GM21619 (cell line): ENCODE measurements around the gene GLYATL1B.
A peak's percentile ranks its signal among the peaks of the same experiment; 100 is the strongest.
"Not testable (repeated sequence)": the region's sequence is repeated elsewhere in the genome, so short reads cannot be mapped to it uniquely, and the experiment has no call there.

Experiments used
- ATAC-seq: cut with Tn5 transposase; IDR thresholded peaks from one replicate; pipeline ENCODE4 v1.9.1; 2021; ENCODE audit not compliant: unreplicated experiment

GLYATL1B gene

GRCh38 chr11:59095972-59096575 lies 10.0 kb downstream of the GLYATL1B start:
- not testable (repeated sequence) for ATAC-seq

- ATAC-seq: peak; percentile 39
Observed at GRCh38 chr11:59097113-59097708, 11.1 kb downstream of the GLYATL1B start.

- ATAC-seq: not testable (repeated sequence)
Observed at GRCh38 chr11:59097938-59098337, 11.8 kb downstream of the GLYATL1B start.

DNA sequence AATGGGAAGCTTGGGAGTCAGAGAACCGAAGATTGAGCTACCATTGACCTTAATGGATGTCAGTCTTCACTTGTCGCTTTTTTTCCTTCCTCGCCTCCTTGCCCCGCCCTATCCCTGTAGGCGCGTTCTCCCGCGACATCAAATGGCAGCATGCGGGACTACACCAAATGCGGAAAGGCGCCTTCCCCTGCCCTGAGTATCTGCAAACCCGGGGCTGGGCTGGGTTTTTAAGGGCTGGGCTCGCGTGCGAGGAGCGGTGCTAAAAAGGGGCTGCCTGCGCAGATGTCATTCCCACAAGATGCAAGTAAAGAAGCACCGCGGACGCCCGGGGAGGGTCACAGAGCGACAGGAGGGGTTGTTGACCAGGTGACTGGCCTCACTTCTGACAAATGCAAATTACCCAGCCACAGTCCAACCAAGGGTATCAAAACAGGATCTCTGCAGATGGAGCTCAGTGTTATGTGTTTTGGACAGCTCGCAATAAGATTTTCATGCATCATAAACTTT lies 16.2 kb downstream of the GLYATL1B start:
- peak; percentile 62 for ATAC-seq

GRCh38 chr11:59106363-59107336 lies 20.5 kb downstream of the GLYATL1B start, which contains the start of gene FAM111B:
Gene FAM111B, plus strand, starts transcription at chr11:59107237. Its CDS starts 2,389 bp downstream, at chr11:59109626.
- ATAC-seq: peak; percentile 73

DNA sequence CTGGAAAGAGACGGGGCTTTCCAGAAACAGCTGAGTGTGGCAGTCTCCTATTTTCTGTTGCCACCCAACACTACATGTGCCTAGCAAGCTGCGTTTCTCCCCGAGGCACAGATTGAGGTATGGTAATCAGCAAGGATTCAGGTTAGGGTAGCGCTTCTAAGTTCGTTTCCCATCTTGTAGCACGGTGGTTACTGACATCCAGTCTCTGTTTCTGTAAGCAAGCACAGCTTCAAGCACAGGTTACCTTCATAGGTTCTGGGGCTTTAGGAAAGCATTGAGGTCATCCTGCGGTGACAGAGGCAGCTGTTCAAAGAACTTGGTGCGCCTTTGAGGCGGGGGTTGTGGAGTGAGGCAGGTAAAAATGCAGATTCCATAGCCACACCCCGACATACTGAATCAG lies 21.6 kb downstream of the GLYATL1B start:
- ATAC-seq: not testable (repeated sequence)

DNA sequence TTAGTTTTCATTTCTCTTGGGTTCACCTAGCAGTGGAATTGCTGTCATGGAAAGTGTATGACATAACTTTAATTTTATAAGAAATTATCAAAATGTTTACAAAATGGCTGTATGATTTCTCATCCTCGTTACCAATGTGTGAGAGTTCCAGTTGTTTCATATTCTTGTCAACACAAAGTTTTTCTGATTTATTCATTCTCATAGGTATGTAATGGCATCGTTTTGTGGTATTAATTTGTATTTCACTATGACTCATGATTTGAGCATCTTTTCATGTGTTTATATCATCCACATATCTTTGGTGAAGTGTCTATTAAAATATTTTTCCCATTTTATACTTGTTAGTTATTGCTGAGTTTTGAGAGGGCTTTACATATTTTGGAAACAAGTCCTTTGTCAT lies 26.4 kb downstream of the GLYATL1B start:
- ATAC-seq: no peak

- no peak for ATAC-seq
Observed at GRCh38 chr11:59114344-59114743, 28.2 kb downstream of the GLYATL1B start.

- no peak for ATAC-seq
Observed at GRCh38 chr11:59115553-59115952, 29.4 kb downstream of the GLYATL1B start.

DNA sequence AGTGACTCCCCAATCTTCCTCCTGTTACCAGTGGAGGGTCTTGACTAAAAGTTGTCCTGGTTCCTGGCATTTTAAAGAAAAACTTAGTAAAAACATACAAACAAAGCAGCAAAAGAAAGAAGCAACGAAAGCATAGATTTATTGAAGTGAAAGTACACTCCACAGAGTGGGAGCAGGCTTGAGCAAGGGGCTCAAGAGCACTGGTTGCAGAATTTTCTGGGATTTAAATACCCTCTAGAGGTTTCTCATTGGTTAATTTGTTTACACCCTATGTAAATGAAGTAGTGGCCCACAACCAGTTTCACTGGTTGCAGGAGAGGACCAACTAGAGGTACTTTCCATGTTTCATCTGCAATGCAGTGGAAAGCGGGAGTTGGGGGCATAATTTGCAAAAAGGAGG lies 31.7 kb downstream of the GLYATL1B start:
- no peak for ATAC-seq

- ATAC-seq: no peak
Observed at GRCh38 chr11:59119826-59120225, 33.7 kb downstream of the GLYATL1B start.

DNA sequence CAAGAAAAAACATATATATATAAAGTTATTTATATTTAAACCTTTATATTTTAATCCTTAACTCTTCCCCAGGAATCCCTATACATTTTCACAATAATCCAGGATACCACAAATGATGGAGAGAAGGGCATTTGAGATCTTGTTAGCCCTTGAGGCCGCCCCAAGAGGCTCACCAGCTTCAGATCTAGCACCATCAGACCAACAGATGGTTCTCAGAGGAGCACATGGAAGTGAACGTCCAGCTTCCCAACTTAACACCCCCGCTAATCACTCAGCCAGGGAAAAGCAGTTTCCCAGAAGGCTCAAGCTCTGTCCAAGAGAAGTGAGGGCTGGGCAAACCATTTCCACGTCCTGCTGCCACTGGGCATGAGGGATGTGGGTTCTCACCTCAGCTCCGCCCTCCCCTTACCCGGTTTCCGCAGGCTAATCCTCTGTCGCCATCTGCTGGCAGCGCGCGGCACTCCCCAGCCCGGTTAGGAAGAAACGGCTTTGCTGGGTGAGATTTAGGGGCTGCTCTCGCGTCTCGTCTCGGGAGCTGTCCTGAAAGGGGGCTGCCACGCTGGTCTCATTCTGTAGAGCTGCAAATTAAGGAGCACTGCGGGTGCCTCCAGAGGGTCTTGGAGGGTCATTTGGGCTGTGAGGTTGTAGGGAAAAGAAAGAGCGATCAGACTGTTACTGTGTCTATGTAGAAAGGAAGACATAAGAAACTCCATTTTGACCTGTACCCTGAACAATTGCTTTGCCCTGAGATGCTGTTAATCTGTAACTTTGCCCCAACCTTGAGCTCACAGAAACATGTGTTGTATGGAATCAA lies 49.7 kb downstream of the GLYATL1B start:
- peak; percentile 98 for ATAC-seq

DNA sequence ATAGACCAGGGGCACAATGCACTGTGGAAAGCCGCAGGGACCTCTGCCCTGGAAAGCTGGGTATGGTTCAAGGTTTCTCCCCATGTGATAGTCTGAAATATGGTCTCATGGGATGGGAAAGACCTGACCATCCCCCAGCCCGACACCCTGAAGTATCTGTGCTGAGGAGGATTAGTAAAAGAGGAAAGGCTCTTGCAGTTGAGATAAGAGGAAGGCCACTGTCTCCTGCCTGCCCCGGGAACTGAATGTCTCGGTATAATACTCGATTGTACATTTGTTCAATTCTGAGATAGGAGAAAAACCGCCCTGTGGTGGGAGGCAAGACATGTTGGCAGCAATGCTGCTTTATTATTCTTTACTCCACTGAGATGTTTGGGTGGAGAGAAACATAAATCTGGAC lies 50.4 kb downstream of the GLYATL1B start:
- not testable (repeated sequence) for ATAC-seq

DNA sequence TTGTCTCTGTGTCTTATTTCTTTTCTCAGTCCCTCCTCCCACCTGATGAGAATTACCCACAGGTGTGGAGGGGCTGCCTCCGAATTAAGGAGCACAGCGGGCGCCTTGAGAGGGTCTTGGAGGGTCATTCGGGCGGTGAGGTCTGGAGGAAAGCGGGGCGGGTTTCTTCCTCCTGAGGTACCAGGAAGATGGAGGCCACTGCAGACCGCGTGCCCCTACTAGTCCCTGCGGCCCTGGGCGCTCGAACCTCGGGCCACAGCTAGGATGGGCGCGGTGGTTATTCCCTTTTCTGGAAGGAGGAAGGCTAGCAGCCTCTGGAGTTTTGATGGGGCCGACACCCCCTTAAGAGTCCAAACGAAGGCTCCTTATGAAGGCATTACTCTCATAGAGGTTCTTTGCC lies 51.1 kb downstream of the GLYATL1B start:
- ATAC-seq: no peak

GRCh38 chr11:59138643-59139042 lies 52.5 kb downstream of the GLYATL1B start:
- ATAC-seq: no peak

- ATAC-seq: no peak
Observed at GRCh38 chr11:59141191-59141590, 55.1 kb downstream of the GLYATL1B start.

- no peak for ATAC-seq
Observed at GRCh38 chr11:59141673-59142460, 55.8 kb downstream of the GLYATL1B start.

DNA sequence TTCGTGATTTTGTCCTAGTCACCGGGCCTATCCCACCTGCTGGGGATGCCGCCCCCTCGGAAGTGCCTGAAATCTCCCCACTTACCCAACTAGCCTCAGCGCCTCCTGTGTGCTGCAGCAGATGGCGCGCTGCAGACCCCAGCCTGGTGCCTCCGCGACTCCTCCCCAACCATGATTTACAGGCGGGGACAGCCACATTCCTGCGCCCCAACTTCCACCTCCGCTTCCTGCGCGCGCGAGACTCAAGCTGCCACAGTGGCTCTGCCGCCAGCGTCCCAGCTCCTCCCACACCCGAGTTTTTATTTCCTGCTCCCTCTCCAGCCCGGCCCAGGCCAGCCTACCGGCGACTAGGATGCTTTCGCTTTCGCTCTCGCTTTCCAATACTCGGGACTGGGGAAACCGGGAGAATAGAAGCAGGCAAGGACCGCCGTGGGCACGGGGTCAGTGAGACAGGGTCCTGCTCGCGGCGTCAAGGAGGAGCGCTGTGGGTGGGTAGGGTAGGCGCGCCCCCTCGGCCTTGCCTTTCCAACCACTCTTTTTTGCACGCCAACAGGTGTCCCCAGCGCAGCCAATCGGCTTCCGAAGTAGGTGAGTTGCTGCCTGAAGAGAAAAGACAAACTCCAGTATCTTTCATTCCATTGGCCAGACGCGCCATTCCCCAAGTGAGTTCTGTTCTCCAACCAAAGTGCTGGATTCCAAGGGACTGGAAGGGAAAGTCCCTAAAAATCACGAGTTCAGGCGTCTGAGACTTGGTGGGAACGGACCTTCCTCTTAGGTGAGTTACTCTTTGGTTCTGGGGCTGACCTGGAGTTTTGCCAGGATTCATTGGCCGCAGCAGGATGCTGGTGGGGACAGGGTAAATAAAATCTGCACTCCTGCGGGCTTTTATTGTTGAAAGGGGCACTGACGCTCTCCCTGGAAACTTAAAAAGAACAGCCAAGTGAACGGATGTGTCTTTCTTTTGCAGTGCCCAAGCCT lies 56.7 kb downstream of the GLYATL1B start, which contains the start of gene FAM111A:
Gene FAM111A (plus strand): TSS at position 327 of the 978 bp plus-strand sequence. CDS start 6,017 bp downstream, outside the sequence.
- peak; percentile 75 for ATAC-seq
